WTC11 (cell line): Measurements from ENCODE around the gene CCDC71L. TPM values are rescaled to one million over a fixed set of nuclear protein-coding genes. Genes with fewer than 3 reads are reported as not detected.
"Not testable (repeated sequence)": the region's sequence is repeated elsewhere in the genome, so short reads cannot be mapped to it uniquely, and the experiment has no call there.

Experiments
- ATAC-seq: fragments of 200-7000 bp; cut with Tn5 transposase; 2 replicates; pipeline ENCODE4 v1.10.0; 2021; ENCODE audit warnings: mild to moderate bottlenecking, moderate library complexity
- CTCF ChIA-PET: fragments of 300-600 bp; sonication (Branson Sonifier 250); formaldehyde crosslinking; loops from one replicate; lab custom pipeline; 2021; ENCODE audit warnings: antibody characterized with exemption; lab: Charles Lee
- POLR2A ChIA-PET: fragments of 350-600 bp; sonication (Branson Sonifier 250); formaldehyde crosslinking; loops from one replicate; lab custom pipeline; 2021; ENCODE audit warnings: antibody characterized with exemption; lab: Charles Lee
- DNase-seq: peaks from one replicate; pipeline ENCODE4 v3.0.0; 2021; ENCODE audit warnings: low spot score
- H3K27ac Mint-ChIP-seq: 2 replicates; pipeline ENCODE4 v1.8.0; 2021; ENCODE audit warnings: mixed read lengths
- H3K27me3 Mint-ChIP-seq: 2 replicates; pipeline ENCODE4 v1.8.0; 2021; ENCODE audit warnings: low read depth, mild to moderate bottlenecking, moderate library complexity, mixed read lengths
- H3K36me3 Mint-ChIP-seq: 2 replicates; pipeline ENCODE4 v1.8.0; 2021; ENCODE audit warnings: mixed read lengths
- H3K4me1 Mint-ChIP-seq: 2 replicates; pipeline ENCODE4 v1.8.0; 2022; ENCODE audit warnings: mixed read lengths
- H3K4me3 Mint-ChIP-seq: 2 replicates; pipeline ENCODE4 v1.8.0; 2021; ENCODE audit warnings: mild to moderate bottlenecking, moderate library complexity, mixed read lengths
- H3K9me3 Mint-ChIP-seq: 2 replicates; pipeline ENCODE4 v1.8.0; 2021; ENCODE audit warnings: mixed read lengths
- AR ChIP-seq: fragments of 250-450 bp; sonication (Bioruptor Pico); IDR thresholded peaks from 2 replicates; pipeline ENCODE4 v1.9.0; 2021; ENCODE audit warnings: mild to moderate bottlenecking
- ARID4B ChIP-seq: sonication (generic); formaldehyde crosslinking; IDR thresholded peaks from 2 replicates; pipeline ENCODE4 v1.8.0; 2023; ENCODE audit warnings: missing genetic modification reagents, mild to moderate bottlenecking, borderline replicate concordance
- CREB1 ChIP-seq: sonication (generic); formaldehyde crosslinking; IDR thresholded peaks from 2 replicates; pipeline ENCODE4 v1.8.0; 2023; ENCODE audit warnings: mild to moderate bottlenecking, missing genetic modification reagents
- CREM ChIP-seq: sonication (generic); formaldehyde crosslinking; IDR thresholded peaks from 2 replicates; pipeline ENCODE4 v1.8.1; 2022; ENCODE audit warnings: mild to moderate bottlenecking, missing genetic modification reagents, moderate library complexity
- FOXJ3 ChIP-seq: sonication (generic); formaldehyde crosslinking; IDR thresholded peaks from 2 replicates; pipeline ENCODE4 v1.9.0; 2021; ENCODE audit warnings: missing genetic modification reagents, mild to moderate bottlenecking, borderline replicate concordance
- GTF2I ChIP-seq: fragments of 250-450 bp; sonication (Bioruptor Pico); conservative IDR thresholded peaks from 2 replicates; pipeline ENCODE4 v1.4.0; 2021; ENCODE audit warnings: mild to moderate bottlenecking
- NFATC4 ChIP-seq: fragments of 250-450 bp; sonication (Bioruptor Pico); IDR thresholded peaks from 2 replicates; pipeline ENCODE4 v1.9.0; 2021; ENCODE audit warnings: mild to moderate bottlenecking
- NR1H2 ChIP-seq: sonication (generic); formaldehyde crosslinking; IDR thresholded peaks from 2 replicates; pipeline ENCODE4 v1.9.0; 2021; ENCODE audit warnings: mild to moderate bottlenecking, moderate library complexity, missing genetic modification reagents
- NR3C1 ChIP-seq: sonication (generic); formaldehyde crosslinking; conservative IDR thresholded peaks from 2 replicates; pipeline ENCODE4 v1.8.1; 2023; ENCODE audit warnings: low read depth, mild to moderate bottlenecking, missing genetic modification reagents
- STAT6 ChIP-seq: sonication (generic); formaldehyde crosslinking; conservative IDR thresholded peaks from 2 replicates; pipeline ENCODE4 v1.8.1; 2023; ENCODE audit warnings: mild to moderate bottlenecking, low read depth, missing genetic modification reagents, moderate library complexity
- TEAD4 ChIP-seq: sonication (generic); formaldehyde crosslinking; IDR thresholded peaks from 2 replicates; pipeline ENCODE4 v1.8.0; 2022; ENCODE audit warnings: mild to moderate bottlenecking, missing genetic modification reagents
- USF1 ChIP-seq: sonication (generic); formaldehyde crosslinking; IDR thresholded peaks from 2 replicates; pipeline ENCODE4 v1.8.0; 2022; ENCODE audit warnings: mild to moderate bottlenecking, missing genetic modification reagents
- ZBTB43 ChIP-seq: sonication (generic); formaldehyde crosslinking; IDR thresholded peaks from 2 replicates; pipeline ENCODE4 v1.8.1; 2023; ENCODE audit warnings: mild to moderate bottlenecking, missing genetic modification reagents
- ZNF219 ChIP-seq: sonication (generic); formaldehyde crosslinking; IDR thresholded peaks from 2 replicates; pipeline ENCODE4 v1.8.0; 2023; ENCODE audit warnings: missing genetic modification reagents, mild to moderate bottlenecking, borderline replicate concordance
- ZNF317 ChIP-seq: sonication (generic); formaldehyde crosslinking; IDR thresholded peaks from 2 replicates; pipeline ENCODE4 v1.8.1; 2023; ENCODE audit warnings: low read depth, mild to moderate bottlenecking, moderate library complexity, missing genetic modification reagents, borderline replicate concordance
- total RNA-seq: library from RNA; stranded (reverse); gene quantifications from 3 replicates; pipeline ENCODE4 v1.2.3, GENCODE V29; 2021

CCDC71L gene
- total RNA-seq, 1 experiment from 2014 or later = 21.5 TPM

- no peak for TF ChIP-seq CREB1 (CRISPR knock-in tag)
- TF ChIP-seq CREM (CRISPR knock-in tag) = no peak
- H3K9me3 Mint-ChIP-seq = peaks cover 20% of the 10 kb centered on the region
- DNase-seq = no peak
- peaks cover 12% of the 10 kb centered on the region for H3K36me3 Mint-ChIP-seq
- no peak overlapping the region for H3K4me3 Mint-ChIP-seq
- H3K27me3 Mint-ChIP-seq = peaks cover 8% of the 10 kb centered on the region
- CTCF ChIA-PET = no interaction called here
- POLR2A ChIA-PET = no interaction called here
- ATAC-seq = no peak
- no peaks in the 10 kb centered on the region for H3K4me1 Mint-ChIP-seq
- no peak overlapping the region for H3K27ac Mint-ChIP-seq
These were observed 32.9 kb upstream of the CCDC71L start for GRCh38 chr7:106693677-106694353.

GRCh38 chr7:106692450-106693051 lies 31.6 kb upstream of the CCDC71L start:
- peaks cover 14% of the 10 kb centered on the region for H3K36me3 Mint-ChIP-seq
- CTCF ChIA-PET = no interaction called here
- DNase-seq (no peak), ATAC-seq (no peak)
- peaks cover 15% of the 10 kb centered on the region for H3K27me3 Mint-ChIP-seq
- no peaks in the 10 kb centered on the region for H3K4me1 Mint-ChIP-seq
- H3K4me3 Mint-ChIP-seq = no peak overlapping the region
- H3K27ac Mint-ChIP-seq = no peak overlapping the region
- TF ChIP-seq NR3C1 (no peak), STAT6 (CRISPR knock-in tag) (no peak), TEAD4 (CRISPR knock-in tag) (no peak), ZNF219 (CRISPR knock-in tag) (no peak), FOXJ3 (no peak), AR (no peak), GTF2I (CRISPR knock-in tag) (no peak), NFATC4 (CRISPR knock-in tag) (no peak), NR1H2 (no peak), ZBTB43 (CRISPR knock-in tag) (no peak), ZNF317 (CRISPR knock-in tag) (no peak), USF1 (CRISPR knock-in tag) (no peak), ARID4B (CRISPR knock-in tag) (no peak)
- TF ChIP-seq, all 79 proteins: peak for 0
- POLR2A ChIA-PET = no interaction called here
- peaks cover 27% of the 10 kb centered on the region for H3K9me3 Mint-ChIP-seq

GRCh38 chr7:106688161-106688560 lies 27.2 kb upstream of the CCDC71L start:
- H3K27ac Mint-ChIP-seq, H3K4me3 Mint-ChIP-seq, POLR2A ChIA-PET, CTCF ChIA-PET, H3K4me1 Mint-ChIP-seq, ATAC-seq, DNase-seq: not testable (repeated sequence)
- Mint-ChIP-seq H3K9me3 (peaks cover 40% of the 10 kb centered on the region), H3K27me3 (peaks cover 22% of the 10 kb centered on the region), H3K36me3 (peaks cover 14% of the 10 kb centered on the region)
